Kidney epithelial cell (primary cell): Measurements from ENCODE around the gene TMEM38B. TPM values are rescaled to one million over a fixed set of nuclear protein-coding genes. Genes with fewer than 3 reads are reported as not detected.

Experiments used
- DNase-seq: peaks from one replicate; pipeline ENCODE4 v3.0.0-alpha.2; 2010; ENCODE audit warnings: low read depth
- H3K27me3 ChIP-seq: 2 replicates; pipeline ENCODE4 v1.6.0; 2011; ENCODE audit warnings: low read length; ENCODE audit not compliant: control insufficient read depth, insufficient read depth
- H3K36me3 ChIP-seq: 2 replicates; pipeline ENCODE4 v1.5.1; 2011; ENCODE audit warnings: low read length; ENCODE audit not compliant: control insufficient read depth, insufficient read depth
- H3K4me3 ChIP-seq: 2 replicates; pipeline ENCODE4 v1.5.1; 2011; ENCODE audit warnings: low read depth, mild to moderate bottlenecking, control low read depth, low read length
- total RNA-seq: library from RNA; depleted of rRNA; stranded (reverse); fragments of >200 nt; gene quantifications from 2 replicates; pipeline ENCODE4 v1.2.3, GENCODE V29; 2015
- TF ChIP-seq, protein P1 (sequence below): IDR thresholded peaks from 2 replicates; pipeline ENCODE4 v1.5.1; 2011; ENCODE audit warnings: mild to moderate bottlenecking, moderate library complexity, low read length, control low read depth, inconsistent platforms; ENCODE audit not compliant: insufficient read depth, poor library complexity, severe bottlenecking

Gene TMEM38B
- total RNA-seq, 1 donor from 2014 or later = 12.0 TPM

DNA sequence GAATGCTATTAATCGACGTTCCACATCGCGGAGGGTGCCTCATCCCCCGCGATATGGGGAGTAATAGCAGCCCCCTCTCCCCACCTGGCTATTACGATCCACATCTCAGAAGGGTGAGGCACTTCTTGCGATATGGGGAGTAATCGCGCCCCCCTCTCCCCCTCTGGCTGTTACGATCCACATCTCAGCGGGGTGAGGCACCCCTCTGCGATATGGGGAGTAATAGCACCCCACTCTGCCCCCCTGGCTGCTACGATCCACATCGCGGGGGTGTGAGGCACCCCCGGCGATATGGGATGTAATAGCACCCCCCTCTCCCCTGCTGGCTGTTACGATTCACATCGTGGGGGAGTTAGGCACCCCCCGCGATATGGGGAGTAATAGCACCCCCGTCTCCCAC lies 128.5 kb downstream of the TMEM38B start:
- H3K36me3 ChIP-seq = no peaks in the 10 kb centered on the region
- no peaks in the 10 kb centered on the region for H3K27me3 ChIP-seq
- no peak overlapping the region for H3K4me3 ChIP-seq
- TF ChIP-seq, protein P1, sequence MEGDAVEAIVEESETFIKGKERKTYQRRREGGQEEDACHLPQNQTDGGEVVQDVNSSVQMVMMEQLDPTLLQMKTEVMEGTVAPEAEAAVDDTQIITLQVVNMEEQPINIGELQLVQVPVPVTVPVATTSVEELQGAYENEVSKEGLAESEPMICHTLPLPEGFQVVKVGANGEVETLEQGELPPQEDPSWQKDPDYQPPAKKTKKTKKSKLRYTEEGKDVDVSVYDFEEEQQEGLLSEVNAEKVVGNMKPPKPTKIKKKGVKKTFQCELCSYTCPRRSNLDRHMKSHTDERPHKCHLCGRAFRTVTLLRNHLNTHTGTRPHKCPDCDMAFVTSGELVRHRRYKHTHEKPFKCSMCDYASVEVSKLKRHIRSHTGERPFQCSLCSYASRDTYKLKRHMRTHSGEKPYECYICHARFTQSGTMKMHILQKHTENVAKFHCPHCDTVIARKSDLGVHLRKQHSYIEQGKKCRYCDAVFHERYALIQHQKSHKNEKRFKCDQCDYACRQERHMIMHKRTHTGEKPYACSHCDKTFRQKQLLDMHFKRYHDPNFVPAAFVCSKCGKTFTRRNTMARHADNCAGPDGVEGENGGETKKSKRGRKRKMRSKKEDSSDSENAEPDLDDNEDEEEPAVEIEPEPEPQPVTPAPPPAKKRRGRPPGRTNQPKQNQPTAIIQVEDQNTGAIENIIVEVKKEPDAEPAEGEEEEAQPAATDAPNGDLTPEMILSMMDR = no peak
- DNase-seq = no peak

Other genes starting within 250 kb of the TMEM38B start
- 3.3 and 4.9 TPM in 2 replicates for gene FSD1L, start 246.5 kb upstream of the TMEM38B start, total RNA-seq
- gene FKTN, start 136.4 kb upstream of the TMEM38B start, total RNA-seq = 16.9 and 39.7 TPM in 2 replicates
- gene TAL2, start 32.1 kb upstream of the TMEM38B start, total RNA-seq = 0.33 TPM in 1 of 2 replicates, not detected in the other